Stimulated activated CD8-positive, alpha-beta memory T cell treated with anti-CD3 and anti-CD28 coated beads, Interleukin-7, amount 100 ng/mL, for 48 hours (primary cell): ENCODE results near the gene NKX1-1.
"Not testable (repeated sequence)": the region's sequence is repeated elsewhere in the genome, so short reads cannot be mapped to it uniquely, and the experiment has no call there.

ENCODE experiments used
- DNase-seq, 2 donors: peaks; one replicate each; pipeline ENCODE4 v3.0.0-alpha.2; 2020; ENCODE audit warnings: low read depth in 1 of 2; ENCODE audit errors: extremely low read depth in 1 of 2

Gene NKX1-1

GRCh38 chr4:1393866-1394265, 12.4 kb downstream of the NKX1-1 start:
- no peak for DNase-seq

DNA sequence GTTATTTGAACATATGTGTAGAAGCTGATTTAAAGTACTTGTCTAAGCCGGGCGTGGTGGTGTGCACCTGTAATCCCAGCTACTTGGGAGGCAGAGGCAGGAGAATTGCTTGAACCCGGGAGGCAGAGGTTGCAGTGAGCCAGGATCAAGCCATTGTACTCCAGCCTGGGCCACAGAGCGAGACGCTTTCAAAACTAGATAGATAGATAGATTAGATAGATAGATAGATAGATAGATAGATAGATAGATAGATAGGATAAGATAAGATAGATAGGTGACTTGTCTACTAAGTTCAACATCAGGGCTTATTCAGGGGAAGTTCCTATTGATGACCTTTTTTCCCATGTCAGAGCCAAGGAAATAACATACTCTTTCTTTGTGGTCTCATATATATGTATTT, 12.9 kb downstream of the NKX1-1 start:
- DNase-seq = not testable (repeated sequence)

DNA sequence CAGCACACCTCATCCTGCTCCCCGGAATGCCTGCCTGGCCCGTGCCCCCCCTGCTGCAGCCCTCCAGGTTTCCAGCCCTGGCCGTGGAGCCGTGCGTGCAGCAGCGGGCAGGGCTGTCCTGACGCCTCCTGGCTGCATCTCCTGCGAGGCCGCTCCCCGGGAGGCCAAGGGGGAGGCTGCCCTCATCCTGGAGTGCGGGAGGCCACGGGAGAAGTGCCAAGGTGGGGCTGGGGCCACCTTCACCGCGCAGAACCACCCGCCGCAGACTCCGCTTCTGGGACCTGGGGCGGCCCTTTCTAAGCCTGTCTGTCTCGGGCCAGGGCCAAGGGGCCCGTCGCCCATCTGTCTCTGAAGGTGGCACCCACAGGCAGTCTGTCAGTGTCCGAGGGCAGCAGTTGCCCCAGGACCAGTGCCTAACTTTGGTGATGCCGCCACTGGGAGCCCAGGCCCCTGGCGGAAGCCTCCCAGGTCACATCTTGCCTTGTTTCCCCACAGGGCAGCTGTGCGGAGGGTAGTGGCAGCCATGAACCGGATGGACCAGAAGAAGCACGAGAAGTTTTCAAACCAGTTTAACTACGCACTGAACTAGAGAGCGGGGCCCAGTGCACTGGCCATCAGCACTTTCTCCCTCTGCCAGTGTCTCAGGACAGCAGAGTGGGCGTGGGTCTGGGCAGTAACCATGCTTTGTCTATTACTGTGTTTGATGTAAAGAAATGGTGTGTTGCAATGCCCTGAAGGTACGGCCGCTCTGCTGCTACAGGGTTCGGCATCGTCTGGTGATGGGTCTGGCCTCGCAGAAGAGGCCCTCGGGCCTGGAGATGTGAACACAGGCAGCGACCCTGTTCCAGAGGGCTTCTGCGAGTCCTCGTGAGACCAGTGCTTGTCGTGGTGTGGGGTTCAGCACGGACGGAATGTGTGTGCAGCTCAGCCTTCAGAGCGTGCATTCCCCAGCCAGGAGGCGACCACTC, 20.6 kb downstream of the NKX1-1 start:
- DNase-seq = no peak

- no peak for DNase-seq
These were observed 21.4 kb downstream of the NKX1-1 start for GRCh38 chr4:1384675-1385372.

DNA sequence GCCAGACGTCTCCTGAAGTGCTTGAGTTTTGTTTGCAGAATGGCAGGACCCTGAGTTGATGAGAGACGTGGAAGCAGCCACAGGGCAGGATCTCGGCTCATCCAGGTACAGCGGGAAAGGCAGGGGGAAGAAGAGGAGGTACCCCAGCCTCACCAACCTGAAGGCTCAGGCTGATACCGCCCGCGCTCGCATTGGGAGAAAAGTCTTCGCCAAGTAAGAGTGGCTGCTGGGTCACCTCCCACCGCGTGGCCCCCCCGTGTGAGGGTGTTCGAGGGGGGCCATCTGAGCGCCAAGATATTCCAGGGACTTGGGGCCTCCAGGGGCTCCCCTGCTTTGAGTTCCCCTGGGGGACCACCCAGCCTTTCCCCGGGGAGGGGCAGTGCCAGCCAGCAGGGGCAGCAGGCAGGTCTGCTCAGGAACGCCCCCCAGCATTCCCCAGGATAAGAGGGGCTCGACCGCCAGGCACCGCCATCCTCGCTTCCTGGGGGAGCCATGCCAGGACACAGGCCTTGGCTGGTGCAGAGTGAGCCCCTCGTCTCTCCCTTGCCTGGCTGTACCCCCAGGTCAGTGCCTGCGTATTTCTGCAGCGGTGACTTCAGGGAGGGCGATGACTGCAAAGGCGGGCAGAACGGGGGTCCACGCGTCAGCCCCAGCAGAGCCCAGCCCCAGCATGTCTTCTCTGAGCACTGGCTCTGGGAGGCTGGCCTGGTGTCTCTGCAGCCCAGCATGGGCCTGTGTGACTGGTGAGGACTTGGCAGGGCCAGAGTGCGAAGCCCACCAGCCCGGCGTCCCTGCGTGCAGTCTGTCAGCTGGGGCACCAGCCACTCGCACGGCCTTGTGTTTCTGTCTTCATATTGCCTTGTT, 22.3 kb downstream of the NKX1-1 start:
- DNase-seq = no peak

- no peak for DNase-seq
These were observed 23.2 kb downstream of the NKX1-1 start for GRCh38 chr4:1382776-1383727.

GRCh38 chr4:1381944-1382541, 24.2 kb downstream of the NKX1-1 start:
- DNase-seq = no peak

DNA sequence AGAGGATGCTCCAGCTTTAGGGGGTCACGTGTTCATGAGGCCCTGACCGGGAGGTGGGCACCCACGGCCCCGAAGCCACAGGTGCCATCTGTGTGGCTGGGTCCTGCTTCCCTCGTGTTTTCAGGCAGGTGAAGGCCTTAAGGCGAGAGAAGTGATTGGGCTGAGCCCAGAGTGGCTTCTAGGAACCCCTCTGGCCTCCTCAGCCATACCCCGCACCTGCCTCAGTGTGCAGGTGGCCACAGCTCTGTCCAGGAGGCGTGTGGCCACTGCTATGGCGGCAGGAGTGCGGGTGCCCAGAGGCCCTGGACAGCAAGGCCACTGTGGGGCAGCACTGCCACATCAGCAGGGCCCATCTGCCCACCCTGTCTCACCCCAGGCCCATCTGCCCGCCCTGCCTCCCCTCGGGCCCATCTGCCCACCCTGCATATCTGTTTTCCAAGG, 25.0 kb downstream of the NKX1-1 start:
- no peak for DNase-seq

GRCh38 chr4:1380368-1381151, 25.7 kb downstream of the NKX1-1 start:
- no peak for DNase-seq

GRCh38 chr4:1379801-1380331, 26.4 kb downstream of the NKX1-1 start:
- no peak for DNase-seq

GRCh38 chr4:1379351-1379781, 26.9 kb downstream of the NKX1-1 start:
- DNase-seq = no peak

GRCh38 chr4:1378559-1379231, 27.5 kb downstream of the NKX1-1 start:
- DNase-seq = no peak

DNA sequence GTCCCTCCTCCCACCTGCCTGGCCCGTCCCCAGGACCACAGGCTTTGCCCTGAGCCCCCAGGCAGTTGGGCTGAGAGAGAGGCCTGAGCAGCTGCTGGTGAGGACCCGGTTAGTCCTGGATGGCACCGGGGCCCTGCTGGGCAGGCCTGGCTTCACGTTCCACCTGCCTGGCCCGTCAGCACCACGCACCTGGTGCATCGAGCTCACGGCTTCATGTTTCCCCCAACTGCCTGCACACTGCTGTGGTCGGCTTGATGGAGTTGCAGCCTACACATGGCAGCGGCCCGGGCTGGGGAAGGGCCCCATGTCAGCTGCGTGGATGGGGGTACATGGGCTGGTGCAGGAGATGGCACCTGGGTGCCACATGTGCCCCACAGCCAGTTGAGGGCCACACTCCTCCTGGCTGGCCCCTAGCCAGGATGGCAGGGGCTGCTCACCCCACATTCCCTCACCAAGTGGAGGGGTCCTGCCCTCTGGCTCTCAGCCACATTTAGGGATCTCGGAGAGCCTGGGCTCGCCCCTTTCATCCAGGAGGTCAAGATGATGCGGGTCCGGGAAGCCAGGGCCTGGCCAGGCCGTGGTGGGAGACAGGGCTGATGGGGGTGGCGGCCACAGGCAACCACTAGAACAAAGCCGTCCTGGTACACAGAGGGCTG, 28.5 kb downstream of the NKX1-1 start:
- DNase-seq = no peak

DNA sequence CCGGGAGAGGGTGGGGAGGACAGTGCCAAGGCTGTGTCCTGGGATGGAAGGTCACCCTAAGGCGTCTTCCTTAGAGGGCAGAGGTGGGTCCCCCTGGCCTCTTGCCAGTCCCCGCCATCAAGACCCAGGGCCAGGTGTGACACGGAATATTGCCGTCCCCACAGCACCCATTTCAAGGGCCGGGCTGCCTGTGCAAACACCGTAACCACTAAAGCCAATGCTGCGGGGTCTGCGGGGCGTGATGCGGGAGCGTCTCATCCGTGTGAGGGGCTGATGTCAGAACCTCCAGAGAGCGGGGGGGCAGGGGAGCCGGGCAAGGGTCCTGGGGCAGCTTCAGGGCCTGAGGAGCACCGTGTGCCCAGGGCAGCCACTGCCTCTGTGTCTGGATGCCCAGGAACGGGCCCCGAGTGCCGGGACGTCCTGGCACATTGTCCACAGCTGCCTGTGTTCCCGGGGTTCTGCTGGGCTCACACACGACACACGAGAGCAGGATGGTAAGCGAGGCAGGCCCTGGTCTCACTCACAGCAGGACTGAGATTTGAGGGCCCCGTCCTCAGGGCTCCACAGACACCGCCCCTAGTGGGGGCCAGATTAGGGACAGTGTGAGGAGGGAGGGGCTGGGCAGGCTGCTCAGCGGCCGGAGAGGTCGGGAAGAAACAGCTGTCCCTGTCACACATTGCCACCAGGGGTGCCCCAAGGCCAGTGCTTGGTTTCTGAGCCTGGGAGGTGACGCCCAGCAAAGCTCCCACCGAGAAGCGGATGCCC, 29.2 kb downstream of the NKX1-1 start:
- no peak for DNase-seq

DNA sequence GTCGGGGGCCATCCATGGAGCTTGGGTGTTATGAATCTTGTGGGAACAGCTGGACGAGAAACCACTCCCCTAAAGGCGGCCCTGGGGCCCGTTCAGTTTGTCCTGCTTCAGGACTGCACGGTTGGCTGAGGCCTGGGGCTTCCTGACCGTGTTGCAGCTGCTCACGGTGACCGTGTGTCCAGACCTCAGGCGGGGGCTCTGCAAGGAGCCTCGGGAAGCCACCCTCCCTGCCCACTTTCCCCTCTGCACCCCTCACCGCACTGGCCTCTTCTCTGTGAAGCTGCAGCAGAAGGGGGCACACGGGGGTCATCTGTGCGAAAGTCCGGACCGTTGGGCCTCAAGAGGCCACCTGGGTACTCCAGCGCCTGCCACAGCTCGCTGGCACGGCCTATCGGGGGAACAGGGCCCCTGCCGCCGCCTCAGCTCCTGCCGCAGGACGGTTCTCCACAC, 29.8 kb downstream of the NKX1-1 start:
- no peak for DNase-seq

DNA sequence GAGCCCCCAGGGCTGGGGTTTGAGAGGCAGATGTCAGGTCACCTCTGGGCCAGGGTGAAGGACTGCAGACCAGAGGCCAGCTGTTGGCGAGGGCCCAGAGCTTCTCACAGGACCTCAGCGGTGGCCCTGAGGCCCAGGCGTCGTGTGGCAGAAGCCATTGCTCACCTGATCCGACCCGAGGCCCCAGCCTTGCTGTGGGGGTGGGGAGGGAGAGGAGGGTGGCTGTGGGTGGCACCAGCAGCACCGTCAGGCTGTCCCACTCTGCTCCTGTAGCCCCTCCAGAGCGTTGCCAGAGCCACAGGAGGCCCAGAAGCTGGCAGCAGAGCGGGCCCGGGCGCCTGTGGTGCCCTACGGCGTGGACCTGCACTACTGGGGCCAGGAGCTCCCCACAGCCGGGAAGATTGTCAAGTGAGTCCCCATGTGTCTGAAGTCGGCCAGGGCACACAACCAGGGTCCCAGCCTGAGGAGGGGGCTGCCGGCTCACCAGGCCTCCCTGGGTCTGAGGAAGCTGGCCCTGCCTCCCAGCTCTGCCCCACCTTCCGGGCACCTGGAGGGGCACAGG, 30.4 kb downstream of the NKX1-1 start:
- DNase-seq = no peak
